Hematopoietic multipotent progenitor cell treated with erythropoietin and hydrocortisone succinate and interleukin-3 and kit ligand, for 4 days (in vitro differentiated cells): ENCODE results near the gene CREBZF.

Source experiments
- DNase-seq: peaks from one replicate; pipeline ENCODE4 v3.0.0-alpha.2; 2015

Gene CREBZF

GRCh38 chr11:85619499-85619898 lies 45.4 kb downstream of the CREBZF start:
- DNase-seq, result no peak

DNA sequence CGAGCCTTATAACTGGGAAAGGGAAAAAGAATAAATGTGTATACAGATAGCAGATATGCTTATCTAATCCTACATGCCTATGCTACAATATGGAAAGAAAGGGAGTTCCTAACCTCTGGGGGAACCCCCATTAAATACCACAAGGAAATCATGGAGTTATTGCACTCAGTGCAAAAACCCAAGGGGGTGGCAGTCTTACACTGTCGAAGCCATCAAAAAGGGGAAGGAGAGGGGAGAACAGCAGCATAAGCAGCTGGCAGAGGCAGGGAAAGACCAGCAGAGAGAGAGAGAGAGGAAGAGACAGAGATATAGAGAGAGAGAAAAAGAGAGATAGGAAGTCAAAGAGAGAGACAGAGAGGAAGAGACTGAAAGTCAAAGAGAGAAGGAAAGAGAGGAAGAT lies 53.3 kb downstream of the CREBZF start:
- DNase-seq, result peak; percentile 26
